H9 (cell line): ENCODE results near the gene EIF4A3. TPM values are rescaled to one million over a fixed set of nuclear protein-coding genes. Genes with fewer than 3 reads are reported as not detected.

Source experiments
- DNase-seq: peaks from one replicate; pipeline ENCODE4 v3.0.0-alpha.2; 2017
- H2AFZ ChIP-seq: one replicate; pipeline ENCODE4 v1.6.1; 2013; ENCODE audit warnings: mild to moderate bottlenecking, low read length, control low read depth, moderate library complexity
- H2AK5ac ChIP-seq: 2 replicates; pipeline ENCODE4 v1.6.1; 2013; ENCODE audit warnings: low read length, control low read depth, mixed read lengths; ENCODE audit not compliant: insufficient read length
- H2BK120ac ChIP-seq: one replicate; pipeline ENCODE4 v1.6.1; 2013; ENCODE audit warnings: low read depth, mild to moderate bottlenecking, low read length, control low read depth, inconsistent platforms; ENCODE audit not compliant: poor library complexity, severe bottlenecking
- H2BK12ac ChIP-seq: 2 replicates; pipeline ENCODE4 v1.6.1; 2013; ENCODE audit warnings: low read length, control low read depth, mixed read lengths, low read depth; ENCODE audit not compliant: insufficient read length
- H2BK15ac ChIP-seq: 2 replicates; pipeline ENCODE4 v1.6.1; 2013; ENCODE audit warnings: low read depth, low read length, control low read depth
- H2BK20ac ChIP-seq: one replicate; pipeline ENCODE4 v1.6.1; 2013; ENCODE audit warnings: low read depth, mild to moderate bottlenecking, low read length, control low read depth, inconsistent platforms; ENCODE audit not compliant: poor library complexity, severe bottlenecking
- H2BK5ac ChIP-seq: 2 replicates; pipeline ENCODE4 v1.6.1; 2013; ENCODE audit warnings: low read length, control low read depth, mixed read lengths; ENCODE audit not compliant: insufficient read length
- H3K14ac ChIP-seq: 2 replicates; pipeline ENCODE4 v1.6.1; 2013; ENCODE audit warnings: low read length, control low read depth; ENCODE audit not compliant: insufficient read depth
- H3K18ac ChIP-seq: 2 replicates; pipeline ENCODE4 v1.6.1; 2013; ENCODE audit warnings: low read depth, mild to moderate bottlenecking, mixed read lengths, low read length, control low read depth; ENCODE audit not compliant: insufficient read length
- H3K23ac ChIP-seq: 2 replicates; pipeline ENCODE4 v1.6.1; 2013; ENCODE audit warnings: low read length, control low read depth, mixed read lengths, low read depth; ENCODE audit not compliant: insufficient read length
- H3K23me2 ChIP-seq: 2 replicates; pipeline ENCODE4 v1.6.1; 2013; ENCODE audit warnings: low read depth, mild to moderate bottlenecking, mixed read lengths, low read length, control low read depth; ENCODE audit not compliant: insufficient read length, poor library complexity, severe bottlenecking
- H3K27ac ChIP-seq: 2 replicates; pipeline ENCODE4 v1.5.1; 2013; ENCODE audit warnings: low read length, control low read depth, mixed read lengths, low read depth; ENCODE audit not compliant: insufficient read length
- H3K27me3 ChIP-seq: 2 replicates; pipeline ENCODE4 v1.6.1; 2013; ENCODE audit warnings: low read length, control low read depth, inconsistent platforms; ENCODE audit not compliant: insufficient read depth
- H3K4ac ChIP-seq: 2 replicates; pipeline ENCODE4 v1.6.1; 2013; ENCODE audit warnings: low read depth, mild to moderate bottlenecking, control low read depth, inconsistent platforms, low read length, moderate library complexity
- H3K4me1 ChIP-seq: 2 replicates; pipeline ENCODE4 v1.6.1; 2013; ENCODE audit warnings: low read length, control low read depth, inconsistent platforms; ENCODE audit not compliant: insufficient read depth
- H3K4me2 ChIP-seq: 2 replicates; pipeline ENCODE4 v1.6.1; 2013; ENCODE audit warnings: low read length, control low read depth, mixed read lengths; ENCODE audit not compliant: insufficient read length, insufficient read depth
- H3K56ac ChIP-seq: 2 replicates; pipeline ENCODE4 v1.6.1; 2013; ENCODE audit warnings: low read depth, mild to moderate bottlenecking, mixed read lengths, low read length, control low read depth; ENCODE audit not compliant: insufficient read length
- H3K79me1 ChIP-seq: 2 replicates; pipeline ENCODE4 v1.6.1; 2013; ENCODE audit warnings: low read depth, mild to moderate bottlenecking, moderate library complexity, low read length, control low read depth, inconsistent platforms; ENCODE audit not compliant: insufficient read depth, poor library complexity, severe bottlenecking
- H3K79me2 ChIP-seq: 2 replicates; pipeline ENCODE4 v1.6.1; 2013; ENCODE audit warnings: low read length, control low read depth, inconsistent platforms; ENCODE audit not compliant: insufficient read depth
- H3K9ac ChIP-seq: 2 replicates; pipeline ENCODE4 v1.6.1; 2013; ENCODE audit warnings: low read length, control low read depth, mixed read lengths; ENCODE audit not compliant: insufficient read length; ENCODE audit errors: extremely low read depth
- H3K9me3 ChIP-seq: one replicate; pipeline ENCODE4 v1.6.1; 2013; ENCODE audit warnings: low read depth, low read length, inconsistent platforms; ENCODE audit not compliant: control insufficient read depth
- H3T11ph ChIP-seq: one replicate; pipeline ENCODE4 v1.6.1; 2013; ENCODE audit warnings: mild to moderate bottlenecking, low read length, control low read depth, inconsistent platforms
- H4K20me1 ChIP-seq: one replicate; pipeline ENCODE4 v1.6.1; 2013; ENCODE audit not compliant: control insufficient read depth, insufficient read length, insufficient read depth
- H4K5ac ChIP-seq: 2 replicates; pipeline ENCODE4 v1.6.1; 2013; ENCODE audit warnings: low read depth, mild to moderate bottlenecking, mixed read lengths, low read length, control low read depth; ENCODE audit not compliant: insufficient read length
- H4K8ac ChIP-seq: replicated peaks from 2 replicates; pipeline ENCODE4 v1.6.1; 2013; ENCODE audit warnings: low read length, control low read depth, mixed read lengths, low read depth; ENCODE audit not compliant: insufficient read length
- H4K91ac ChIP-seq: 2 replicates; pipeline ENCODE4 v1.6.1; 2013; ENCODE audit warnings: low read depth, mild to moderate bottlenecking, moderate library complexity, mixed read lengths, low read length, control low read depth; ENCODE audit not compliant: insufficient read length
- H3K27ac Mint-ChIP-seq, 3 experiments: 2 replicates in 2 of 3; 3 replicates in 1 of 3; pipeline ENCODE4 v1.8.0; 2020 to 2021; ENCODE audit warnings: mixed read lengths in 3 of 3, mild to moderate bottlenecking in 1 of 3, moderate library complexity in 1 of 3
- H3K27me3 Mint-ChIP-seq: 2 replicates; pipeline ENCODE4 v1.8.0; 2021; ENCODE audit warnings: low read depth, mild to moderate bottlenecking, moderate library complexity, mixed read lengths
- H3K36me3 Mint-ChIP-seq, 3 experiments: 2 replicates in 2 of 3; 3 replicates in 1 of 3; pipeline ENCODE4 v1.8.0; 2020 to 2021; ENCODE audit warnings: low read depth in 3 of 3, mixed read lengths in 3 of 3; ENCODE audit not compliant: insufficient read depth in 1 of 3
- H3K4me1 Mint-ChIP-seq, 2 experiments: 2 replicates each; pipeline ENCODE4 v1.8.0; 2020; ENCODE audit warnings: mixed read lengths in 2 of 2
- H3K4me3 Mint-ChIP-seq, 2 experiments: 2 replicates in 1 of 2; 3 replicates in 1 of 2; pipeline ENCODE4 v1.8.0; 2020 to 2021; ENCODE audit warnings: mild to moderate bottlenecking in 2 of 2, mixed read lengths in 2 of 2, moderate library complexity in 1 of 2
- H3K9me3 Mint-ChIP-seq, 2 experiments: 2 replicates in 1 of 2; 3 replicates in 1 of 2; pipeline ENCODE4 v1.8.0; 2020; ENCODE audit warnings: mild to moderate bottlenecking in 2 of 2, mixed read lengths in 2 of 2, moderate library complexity in 1 of 2
- CTCF ChIP-seq: fragments of 200-600 bp; sonication (generic); conservative IDR thresholded peaks from 3 replicates; pipeline ENCODE4 v1.8.0; 2021; ENCODE audit warnings: antibody characterized with exemption, mild to moderate bottlenecking
- WGBS: extraction: QIAGEN DNeasy Blood & Tissue Kit; methylation state at CpG from one replicate; pipeline ENCODE4 v1.1.7; 2013; ENCODE audit warnings: missing lambda C conversion rate, low lambda C conversion rate, mixed read lengths; ENCODE audit not compliant: insufficient read length; ENCODE audit errors: extremely low coverage; 5-methylcytosine and 5-hydroxymethylcytosine counted together
- total RNA-seq: library from RNA; stranded (reverse); gene quantifications from 2 replicates; pipeline ENCODE4 v1.2.1, GENCODE V29; 2021

The EIF4A3 gene
- total RNA-seq, 1 experiment from 2014 or later, result 162 TPM

- H3K56ac ChIP-seq, result no peak overlapping the region
- H3K27me3 ChIP-seq, result no peaks in the 10 kb centered on the region
- H3K18ac ChIP-seq, result peak overlapping the region; percentile 34
- no peak overlapping the region for H3K4ac ChIP-seq
- H3T11ph ChIP-seq, result no peak overlapping the region
- no peak overlapping the region for H2AK5ac ChIP-seq
- no peaks in the 10 kb centered on the region for H3K23me2 ChIP-seq
- H2AFZ ChIP-seq, result no peak overlapping the region
- Mint-ChIP-seq H3K27ac (no peak overlapping the region), H3K4me3 (no peak overlapping the region), H3K27me3 (peaks cover 3% of the 10 kb centered on the region; the same call in 1 of the 2 replicates), H3K36me3 (peaks cover 0 to 5% (median 0%) of the 10 kb centered on the region in 3 experiments; a peak in 2 of 7 replicates), H3K4me1 (peaks cover 13 to 38% of the 10 kb centered on the region in 2 experiments), H3K9me3 (no peaks in the 10 kb centered on the region)
- no peak overlapping the region for H4K91ac ChIP-seq
- no peak overlapping the region for H3K14ac ChIP-seq
- no peaks in the 10 kb centered on the region for H3K79me1 ChIP-seq
- H4K8ac ChIP-seq, result no peak overlapping the region
- H3K27ac ChIP-seq, result no peak overlapping the region
- no peak overlapping the region for H2BK5ac ChIP-seq
- no peak overlapping the region for H2BK15ac ChIP-seq
- no peaks in the 10 kb centered on the region for H3K79me2 ChIP-seq
- WGBS, result no CpG with 5 or more reads among the region's 6 CpGs
- TF ChIP-seq CTCF, result no peak
- H2BK12ac ChIP-seq, result no peak overlapping the region
- no peak overlapping the region for H2BK20ac ChIP-seq
- no peak overlapping the region for H3K9ac ChIP-seq
- peak; percentile 35 for DNase-seq
- H4K20me1 ChIP-seq, result no peaks in the 10 kb centered on the region
- peaks cover 9% of the 10 kb centered on the region; the same call in 1 of the 2 replicates for H3K4me1 ChIP-seq
- H3K23ac ChIP-seq, result no peak overlapping the region
- no peak overlapping the region for H4K5ac ChIP-seq
- H3K4me2 ChIP-seq, result no peak overlapping the region
- no peaks in the 10 kb centered on the region for H3K9me3 ChIP-seq
- H2BK120ac ChIP-seq, result no peak overlapping the region
These were observed 23.9 kb downstream of the EIF4A3 start for GRCh38 chr17:80122926-80123505.
